Measurements from ENCODE around the gene DEPDC4. TPM values are rescaled to one million over a fixed set of nuclear protein-coding genes. Genes with fewer than 3 reads are reported as not detected.

Gene DEPDC4
- total and polyA plus RNA-seq, 2 of the 4 experiments (the other 2 are of a cell fraction) = 0.72 to 0.79 TPM

DNA sequence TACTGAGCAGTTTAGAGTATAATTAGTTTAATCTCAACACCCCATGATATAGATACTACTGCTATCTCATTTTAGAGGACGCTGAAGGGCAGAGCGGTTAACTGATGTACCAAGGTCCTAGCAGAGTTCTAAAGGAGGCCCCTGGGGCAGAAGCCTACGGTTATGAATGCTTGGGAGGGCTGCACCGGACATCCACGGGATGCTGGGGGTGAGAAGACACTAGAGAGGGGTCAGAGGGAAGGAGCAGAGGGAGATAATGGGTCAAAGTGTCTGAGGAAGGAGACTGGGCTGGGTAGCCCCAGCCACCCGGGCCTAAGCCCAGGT is 67.9 kb downstream of the DEPDC4 start:
- no peak overlapping the region for H3K14ac ChIP-seq (replicated peaks; ENCODE audit: low read depth, low read length)
- no peak overlapping the region for H2AK5ac ChIP-seq (ENCODE audit: low read depth, low read length)
- H3K4me3 ChIP-seq (ENCODE audit: insufficient read depth, low read depth, low read length) = peak overlapping the region; percentile 78
- peak overlapping the region; percentile 30 to 35; a peak in 1 of 4 replicates for H4K8ac ChIP-seq (ENCODE audit: low read depth in 2 of 2, low read length in 2 of 2)
- no peak overlapping the region for H3K23ac ChIP-seq (ENCODE audit: low read depth, low read length)
- DNase-seq (no peak), ATAC-seq (ENCODE audit: low read depth) (no peak)
- intact Hi-C loops (cut with micrococcal nuclease) = no loop called here
- no peak overlapping the region for H3K27ac ChIP-seq (ENCODE audit: insufficient read depth, low read length)
- peaks cover 0 to 15% of the 10 kb centered on the region in 2 experiments; a peak in 2 of 4 replicates for H3K79me1 ChIP-seq (ENCODE audit: low read depth in 1 of 2, low read length in 2 of 2)
- H3K4me2 ChIP-seq (ENCODE audit: low read depth, low read length) = peak overlapping the region; percentile 74; the same call in 1 of the 2 replicates
- dilution Hi-C loops (cut with HindIII; ENCODE audit: low sequenced_read_pairs, unreplicated experiment) = no loop called here
- no peak overlapping the region for H3K56ac ChIP-seq (ENCODE audit: extremely low read depth, insufficient read depth, low read length)
- POLR2A ChIA-PET (ENCODE audit: unreplicated experiment) = no interaction called here
- H3K18ac ChIP-seq (ENCODE audit: low read depth, low read length) = no peak overlapping the region
- 24% methylated on average over 3 of the region's 6 CpGs; no CpG with 5 or more reads in 1 of the 2 experiments for WGBS, 2 experiments (ENCODE audit: extremely low coverage in 2 of 2, insufficient read length in 1 of 2)
- CTCF ChIA-PET = no interaction called here
- no peak overlapping the region for H3K9ac ChIP-seq (ENCODE audit: low read depth, low read length)
- peaks cover 1% of the 10 kb centered on the region; the same call in 1 of the 2 replicates for H3K36me3 ChIP-seq (ENCODE audit: control insufficient read depth, insufficient read depth, low read length)
- H2BK20ac ChIP-seq (ENCODE audit: low read depth, low read length) = no peak overlapping the region
- H2BK5ac ChIP-seq (ENCODE audit: low read depth, low read length, poor library complexity, severe bottlenecking) = no peak overlapping the region
- no peak overlapping the region for H2BK15ac ChIP-seq (ENCODE audit: low read depth, low read length)
- no peaks in the 10 kb centered on the region; the same call in 1 of the 2 replicates for H3K9me1 ChIP-seq (ENCODE audit: insufficient read depth, low read length)
- in situ Hi-C loops (cut with MboI; ENCODE audit: low sequenced_read_pairs) = no loop called here
- peak overlapping the region; percentile 97 for H2AFZ ChIP-seq (replicated peaks; ENCODE audit: low read length, poor library complexity)
- 0 out of 2 replicates have a peak overlapping the region, but pooled peaks have one; percentile 25 for H4K5ac ChIP-seq (ENCODE audit: low read depth, low read length)
- H3K27me3 ChIP-seq (ENCODE audit: control insufficient read depth, insufficient read depth, low read length) = no peaks in the 10 kb centered on the region
- no peak overlapping the region for H2BK120ac ChIP-seq (ENCODE audit: low read depth, low read length)
- H3K9me3 ChIP-seq (ENCODE audit: control insufficient read depth, insufficient read depth, low read length) = no peaks in the 10 kb centered on the region
- H3K4me1 ChIP-seq (ENCODE audit: control insufficient read depth, insufficient read depth, low read length) = peaks cover 2% of the 10 kb centered on the region; the same call in 1 of the 2 replicates
- TF ChIP-seq CEBPB (IDR thresholded peaks at IDR 0.05; ENCODE audit: low read depth, low read length) = no peak
- no peak for TF ChIP-seq RAD21 (IDR thresholded peaks at IDR 0.05; ENCODE audit: low read length)
- TF ChIP-seq, protein P1, sequence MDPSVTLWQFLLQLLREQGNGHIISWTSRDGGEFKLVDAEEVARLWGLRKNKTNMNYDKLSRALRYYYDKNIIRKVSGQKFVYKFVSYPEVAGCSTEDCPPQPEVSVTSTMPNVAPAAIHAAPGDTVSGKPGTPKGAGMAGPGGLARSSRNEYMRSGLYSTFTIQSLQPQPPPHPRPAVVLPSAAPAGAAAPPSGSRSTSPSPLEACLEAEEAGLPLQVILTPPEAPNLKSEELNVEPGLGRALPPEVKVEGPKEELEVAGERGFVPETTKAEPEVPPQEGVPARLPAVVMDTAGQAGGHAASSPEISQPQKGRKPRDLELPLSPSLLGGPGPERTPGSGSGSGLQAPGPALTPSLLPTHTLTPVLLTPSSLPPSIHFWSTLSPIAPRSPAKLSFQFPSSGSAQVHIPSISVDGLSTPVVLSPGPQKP (IDR thresholded peaks at IDR 0.05; ENCODE audit: borderline replicate concordance, low read depth, low read length) = no peak
- TF ChIP-seq, protein P2, sequence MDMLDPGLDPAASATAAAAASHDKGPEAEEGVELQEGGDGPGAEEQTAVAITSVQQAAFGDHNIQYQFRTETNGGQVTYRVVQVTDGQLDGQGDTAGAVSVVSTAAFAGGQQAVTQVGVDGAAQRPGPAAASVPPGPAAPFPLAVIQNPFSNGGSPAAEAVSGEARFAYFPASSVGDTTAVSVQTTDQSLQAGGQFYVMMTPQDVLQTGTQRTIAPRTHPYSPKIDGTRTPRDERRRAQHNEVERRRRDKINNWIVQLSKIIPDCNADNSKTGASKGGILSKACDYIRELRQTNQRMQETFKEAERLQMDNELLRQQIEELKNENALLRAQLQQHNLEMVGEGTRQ (IDR thresholded peaks at IDR 0.05; ENCODE audit: low read depth, low read length) = no peak
- TF ChIP-seq POLR2A (IDR thresholded peaks at IDR 0.05; ENCODE audit: low read depth, low read length) = no peak
- TF ChIP-seq RFX5 (IDR thresholded peaks at IDR 0.05; ENCODE audit: low read depth, low read length) = no peak
- no peak for TF ChIP-seq MAZ (IDR thresholded peaks at IDR 0.05; ENCODE audit: borderline replicate concordance, low read depth, low read length)
- no peak for TF ChIP-seq FOS (IDR thresholded peaks at IDR 0.05; ENCODE audit: low read depth, low read length)
- no peak for TF ChIP-seq BHLHE40 (IDR thresholded peaks at IDR 0.05; ENCODE audit: low read depth, low read length)
- no peak for TF ChIP-seq RCOR1 (IDR thresholded peaks at IDR 0.05; ENCODE audit: insufficient replicate concordance, low read length)
- TF ChIP-seq, protein P3, sequence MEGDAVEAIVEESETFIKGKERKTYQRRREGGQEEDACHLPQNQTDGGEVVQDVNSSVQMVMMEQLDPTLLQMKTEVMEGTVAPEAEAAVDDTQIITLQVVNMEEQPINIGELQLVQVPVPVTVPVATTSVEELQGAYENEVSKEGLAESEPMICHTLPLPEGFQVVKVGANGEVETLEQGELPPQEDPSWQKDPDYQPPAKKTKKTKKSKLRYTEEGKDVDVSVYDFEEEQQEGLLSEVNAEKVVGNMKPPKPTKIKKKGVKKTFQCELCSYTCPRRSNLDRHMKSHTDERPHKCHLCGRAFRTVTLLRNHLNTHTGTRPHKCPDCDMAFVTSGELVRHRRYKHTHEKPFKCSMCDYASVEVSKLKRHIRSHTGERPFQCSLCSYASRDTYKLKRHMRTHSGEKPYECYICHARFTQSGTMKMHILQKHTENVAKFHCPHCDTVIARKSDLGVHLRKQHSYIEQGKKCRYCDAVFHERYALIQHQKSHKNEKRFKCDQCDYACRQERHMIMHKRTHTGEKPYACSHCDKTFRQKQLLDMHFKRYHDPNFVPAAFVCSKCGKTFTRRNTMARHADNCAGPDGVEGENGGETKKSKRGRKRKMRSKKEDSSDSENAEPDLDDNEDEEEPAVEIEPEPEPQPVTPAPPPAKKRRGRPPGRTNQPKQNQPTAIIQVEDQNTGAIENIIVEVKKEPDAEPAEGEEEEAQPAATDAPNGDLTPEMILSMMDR (conservative IDR thresholded peaks at IDR 0.05; ENCODE audit: low read depth, low read length) = no peak
- TF ChIP-seq SMC3 (IDR thresholded peaks at IDR 0.05; ENCODE audit: low read depth, low read length) = no peak
- TF ChIP-seq NFE2L2 (IDR thresholded peaks at IDR 0.05; ENCODE audit: low read depth, low read length) = no peak
- TF ChIP-seq CHD1 (IDR thresholded peaks at IDR 0.05; ENCODE audit: low read depth, low read length) = no peak
- no TSS peak for BruUV-seq (replicated peaks)
- no peaks in the 10 kb centered on the region for H4K20me1 ChIP-seq (ENCODE audit: insufficient read depth, low read length)
- H3K4ac ChIP-seq (ENCODE audit: low read depth, low read length) = no peak overlapping the region
- H4K91ac ChIP-seq (ENCODE audit: insufficient read depth, low read depth, low read length) = no peak overlapping the region
- H2AK9ac ChIP-seq (replicated peaks; ENCODE audit: low read depth, low read length, poor library complexity) = peak overlapping the region; percentile 44

All from IMR-90 (cell line).